ENCODE results near the gene CHPT1. TPM values are rescaled to one million over a fixed set of nuclear protein-coding genes. Genes with fewer than 3 reads are reported as not detected.
A peak's percentile ranks its signal among the peaks of the same experiment; 100 is the strongest.
"Not testable (repeated sequence)": the region's sequence is repeated elsewhere in the genome, so short reads cannot be mapped to it uniquely, and the experiment has no call there.

Gene CHPT1
- total and polyA plus RNA-seq, 11 donors: 73.5 to 208 (median 98.9) TPM

DNA sequence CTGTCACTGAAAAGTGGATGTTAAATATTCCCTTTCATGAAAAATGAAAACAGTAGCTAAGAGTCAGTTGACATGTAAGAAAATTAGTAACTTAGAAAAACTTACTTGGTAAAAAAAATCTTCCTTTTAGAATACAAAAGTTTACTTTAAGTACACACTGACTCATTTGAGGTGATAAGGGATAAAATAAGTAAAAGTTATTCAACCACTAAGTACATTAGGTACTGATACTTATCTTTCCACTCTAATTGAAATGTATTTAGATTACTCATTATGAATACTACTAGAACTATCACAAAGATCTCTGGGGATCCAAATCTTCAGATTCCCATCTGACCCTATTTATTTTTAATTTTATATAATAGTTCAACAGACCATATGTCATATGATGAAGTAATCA lies 29.7 kb downstream of the CHPT1 start:
- intact Hi-C loops (cut with DNase I): no loop called here
- no peaks in the 10 kb centered on the region for H3K9me3 ChIP-seq
- ATAC-seq: no peak

DNA sequence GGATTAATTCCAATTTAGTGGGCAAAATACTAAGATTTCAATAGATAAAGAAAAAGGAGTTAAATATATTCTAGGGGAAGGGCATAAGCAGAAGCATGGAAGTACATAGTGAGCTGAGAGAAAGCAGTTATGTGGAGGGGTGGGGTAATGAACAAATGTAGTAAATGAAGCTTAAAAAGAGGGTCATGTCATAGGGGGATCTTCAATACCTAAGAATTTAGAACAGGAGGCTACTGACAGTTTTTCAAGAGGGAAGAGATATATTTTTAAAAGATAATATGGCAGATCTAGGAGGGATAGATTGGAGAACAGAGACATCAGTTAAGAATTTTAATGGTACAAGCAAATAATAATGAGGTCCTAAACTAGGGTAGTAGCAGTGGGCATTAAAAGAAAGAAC lies 32.4 kb downstream of the CHPT1 start:
- H3K4me3 ChIP-seq: no peak overlapping the region
- intact Hi-C loops (cut with DNase I): no loop called here
- H3K4me1 ChIP-seq: no peaks in the 10 kb centered on the region
- H3K36me3 ChIP-seq: peaks cover 2 to 100% (median 66%) of the 10 kb centered on the region in 9 donors
- ATAC-seq (peak in 1 of 4 donors; percentile 27), DNase-seq (no peak)
- no peaks in the 10 kb centered on the region for H3K27me3 ChIP-seq
- no peaks in the 10 kb centered on the region for H3K9me3 ChIP-seq
- no peak for TF ChIP-seq POLR2A (IDR thresholded peaks at IDR 0.05)
- TF ChIP-seq, protein P1, sequence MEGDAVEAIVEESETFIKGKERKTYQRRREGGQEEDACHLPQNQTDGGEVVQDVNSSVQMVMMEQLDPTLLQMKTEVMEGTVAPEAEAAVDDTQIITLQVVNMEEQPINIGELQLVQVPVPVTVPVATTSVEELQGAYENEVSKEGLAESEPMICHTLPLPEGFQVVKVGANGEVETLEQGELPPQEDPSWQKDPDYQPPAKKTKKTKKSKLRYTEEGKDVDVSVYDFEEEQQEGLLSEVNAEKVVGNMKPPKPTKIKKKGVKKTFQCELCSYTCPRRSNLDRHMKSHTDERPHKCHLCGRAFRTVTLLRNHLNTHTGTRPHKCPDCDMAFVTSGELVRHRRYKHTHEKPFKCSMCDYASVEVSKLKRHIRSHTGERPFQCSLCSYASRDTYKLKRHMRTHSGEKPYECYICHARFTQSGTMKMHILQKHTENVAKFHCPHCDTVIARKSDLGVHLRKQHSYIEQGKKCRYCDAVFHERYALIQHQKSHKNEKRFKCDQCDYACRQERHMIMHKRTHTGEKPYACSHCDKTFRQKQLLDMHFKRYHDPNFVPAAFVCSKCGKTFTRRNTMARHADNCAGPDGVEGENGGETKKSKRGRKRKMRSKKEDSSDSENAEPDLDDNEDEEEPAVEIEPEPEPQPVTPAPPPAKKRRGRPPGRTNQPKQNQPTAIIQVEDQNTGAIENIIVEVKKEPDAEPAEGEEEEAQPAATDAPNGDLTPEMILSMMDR (IDR thresholded peaks at IDR 0.05): no peak
- H3K27ac ChIP-seq: no peak overlapping the region

More for the DNA sequence above, 29.7 kb downstream of the CHPT1 start:
- Histone ChIP-seq H3K4me3 (no peak overlapping the region), H3K36me3 (peaks cover 2 to 99% (median 68%) of the 10 kb centered on the region in 9 donors), H3K27me3 (no peaks in the 10 kb centered on the region), H3K27ac (no peak overlapping the region), H3K4me1 (no peaks in the 10 kb centered on the region)
- TF ChIP-seq, protein P1 (IDR thresholded peaks at IDR 0.05): no peak
- TF ChIP-seq POLR2A (IDR thresholded peaks at IDR 0.05): no peak
- DNase-seq: no peak

DNA sequence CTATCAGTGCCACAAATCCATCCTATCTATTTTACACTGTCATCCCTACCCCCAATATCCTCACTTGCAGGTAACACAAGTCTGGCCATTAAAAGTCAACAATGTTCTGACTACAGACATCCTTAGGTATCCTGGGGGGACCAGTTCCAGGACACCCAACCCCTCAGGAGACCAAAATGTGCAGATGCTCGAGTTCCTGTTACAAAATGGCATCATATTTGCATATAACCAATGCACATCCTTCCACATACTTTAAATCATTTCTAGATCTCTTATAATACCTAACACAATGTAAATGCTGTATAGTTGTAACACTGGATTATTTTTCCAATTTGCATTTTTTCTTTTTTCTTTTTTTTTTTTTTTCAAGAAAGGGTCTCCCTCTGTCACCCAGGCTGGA lies 34.9 kb downstream of the CHPT1 start:
- Histone ChIP-seq H3K4me3 (no peak overlapping the region), H3K4me1 (no peaks in the 10 kb centered on the region), H3K9me3 (no peaks in the 10 kb centered on the region), H3K27me3 (no peaks in the 10 kb centered on the region), H3K36me3 (peaks cover 0 to 100% (median 61%) of the 10 kb centered on the region in 9 donors), H3K27ac (no peak overlapping the region)
- TF ChIP-seq, protein P1 (IDR thresholded peaks at IDR 0.05): no peak
- no peak for TF ChIP-seq POLR2A (IDR thresholded peaks at IDR 0.05)
- DNase-seq: no peak
- intact Hi-C loops (cut with DNase I): no loop called here
- no peak for ATAC-seq
- WGBS, 4 donors: 88 to 96% (median 91%) methylated on average over 1 of the region's 1 CpG

DNA sequence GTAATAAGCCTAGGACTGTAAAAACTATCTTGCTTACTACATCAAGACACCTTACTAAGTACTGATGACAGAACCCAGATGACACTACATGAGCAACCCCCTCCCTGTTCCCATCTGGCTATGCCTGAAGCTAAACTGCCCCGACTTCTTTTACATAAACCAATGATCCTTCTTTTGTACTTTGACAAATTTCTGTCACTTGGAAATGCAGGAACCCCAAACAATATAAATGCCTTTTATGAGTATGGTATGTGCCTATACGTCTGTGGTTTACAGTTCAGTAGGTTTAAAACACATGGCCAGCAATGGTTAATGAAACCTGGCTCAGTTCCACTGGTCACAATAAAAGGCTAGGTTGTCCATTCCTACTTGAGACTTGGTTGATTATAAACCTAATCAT lies 35.7 kb downstream of the CHPT1 start:
- ATAC-seq: peak in 1 of 4 donors; percentile 33
- Histone ChIP-seq H3K4me1 (no peaks in the 10 kb centered on the region), H3K36me3 (peaks cover 0 to 100% (median 56%) of the 10 kb centered on the region in 9 donors), H3K9me3 (no peaks in the 10 kb centered on the region), H3K4me3 (no peak overlapping the region), H3K27me3 (no peaks in the 10 kb centered on the region), H3K27ac (no peak overlapping the region)
- no peak for DNase-seq
- intact Hi-C loops (cut with DNase I): no loop called here
- 72 to 84% (median 83%) methylated on average over 2 of the region's 2 CpGs for WGBS, 4 donors
- TF ChIP-seq, protein P1 (IDR thresholded peaks at IDR 0.05): no peak

DNA sequence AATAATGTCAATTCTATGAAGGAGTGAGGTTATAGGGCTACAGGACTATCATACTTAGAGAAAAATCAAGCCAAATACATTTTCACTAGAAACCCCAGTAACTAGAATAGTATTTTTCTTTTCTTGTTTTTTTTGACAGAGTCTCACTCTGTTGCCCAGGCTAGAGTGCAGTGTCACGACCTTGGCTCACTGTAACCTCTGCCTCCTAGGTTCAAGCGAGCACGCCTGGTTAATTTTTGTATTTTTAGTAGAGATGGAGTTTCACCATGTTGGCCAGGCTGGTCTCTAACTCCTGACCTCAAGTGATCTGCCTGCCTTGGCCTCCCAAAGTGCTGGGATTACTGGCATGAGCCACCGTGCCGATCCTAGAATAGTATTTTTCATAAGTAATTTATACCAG lies 37.0 kb downstream of the CHPT1 start:
- peaks cover 0 to 100% (median 54%) of the 10 kb centered on the region in 9 donors for H3K36me3 ChIP-seq
- ATAC-seq; H3K27ac ChIP-seq; H3K27me3 ChIP-seq; H3K4me3 ChIP-seq; intact Hi-C loops (cut with DNase I); DNase-seq; H3K4me1 ChIP-seq; H3K9me3 ChIP-seq: not testable (repeated sequence)
- WGBS, 4 donors: 92 to 96% (median 94%) methylated on average over 5 of the region's 5 CpGs
